Measurements from ENCODE around the gene HLA-DQA1.
"Not testable (repeated sequence)": the region's sequence is repeated elsewhere in the genome, so short reads cannot be mapped to it uniquely, and the experiment has no call there.

Gene HLA-DQA1

DNA sequence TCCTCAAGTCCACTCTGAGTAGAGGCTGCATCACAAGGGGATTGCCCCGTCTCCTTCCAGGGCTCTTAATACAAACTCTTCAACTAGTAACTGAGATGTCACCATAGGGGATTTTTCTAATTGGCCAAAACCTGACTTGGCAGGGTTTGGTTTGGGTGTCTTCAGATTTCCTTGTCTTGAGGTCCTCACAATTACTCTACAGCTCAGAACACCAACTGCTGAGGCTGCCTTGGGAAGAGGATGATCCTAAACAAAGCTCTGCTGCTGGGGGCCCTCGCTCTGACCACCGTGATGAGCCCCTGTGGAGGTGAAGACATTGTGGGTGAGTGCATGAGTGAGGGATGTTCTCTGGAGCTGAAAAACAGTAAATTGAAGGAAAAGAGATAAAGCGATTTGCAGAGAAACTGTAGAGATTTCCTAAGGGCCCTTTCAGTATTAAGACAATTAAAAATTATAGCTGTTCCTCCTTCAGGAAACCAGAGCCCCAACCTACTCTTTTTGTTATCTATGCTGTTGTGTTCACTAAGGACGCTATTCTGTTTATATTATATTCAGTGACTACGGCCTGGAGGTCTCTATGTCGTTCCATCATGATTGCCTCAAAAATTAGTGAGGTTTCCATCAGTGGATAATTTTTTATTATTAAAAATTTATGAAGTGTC is at the start of gene HLA-DQA1:
TSS of gene HLA-DQA1 (plus strand) at position 188 of the 662 bp plus-strand sequence. CDS start at position 241, 53 bp downstream.
- in situ Hi-C loops (cut with HindIII; ENCODE audit: low sequenced_read_pairs): no loop called here

DNA sequence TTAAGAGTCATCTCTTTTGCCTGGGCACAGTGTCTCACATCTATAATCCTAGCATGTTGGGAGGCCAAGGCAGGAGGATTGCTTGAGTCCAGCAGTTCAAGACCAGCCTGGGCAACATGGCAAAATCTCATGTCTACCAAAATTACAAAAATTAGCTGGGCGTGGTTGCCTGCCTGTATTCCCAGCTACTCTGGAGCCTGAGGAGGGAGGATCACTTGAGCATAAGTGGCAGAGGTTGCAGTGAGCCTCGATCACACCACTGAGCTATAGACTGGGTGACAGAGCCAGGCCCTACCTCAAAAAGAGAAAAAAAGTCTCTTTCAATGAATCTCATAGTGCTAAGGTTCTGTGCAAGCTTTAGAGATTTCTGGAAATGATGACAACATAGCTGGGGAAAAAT is 49.0 kb upstream of the HLA-DQA1 start:
- in situ Hi-C loops (cut with HindIII; ENCODE audit: low sequenced_read_pairs): no loop called here

DNA sequence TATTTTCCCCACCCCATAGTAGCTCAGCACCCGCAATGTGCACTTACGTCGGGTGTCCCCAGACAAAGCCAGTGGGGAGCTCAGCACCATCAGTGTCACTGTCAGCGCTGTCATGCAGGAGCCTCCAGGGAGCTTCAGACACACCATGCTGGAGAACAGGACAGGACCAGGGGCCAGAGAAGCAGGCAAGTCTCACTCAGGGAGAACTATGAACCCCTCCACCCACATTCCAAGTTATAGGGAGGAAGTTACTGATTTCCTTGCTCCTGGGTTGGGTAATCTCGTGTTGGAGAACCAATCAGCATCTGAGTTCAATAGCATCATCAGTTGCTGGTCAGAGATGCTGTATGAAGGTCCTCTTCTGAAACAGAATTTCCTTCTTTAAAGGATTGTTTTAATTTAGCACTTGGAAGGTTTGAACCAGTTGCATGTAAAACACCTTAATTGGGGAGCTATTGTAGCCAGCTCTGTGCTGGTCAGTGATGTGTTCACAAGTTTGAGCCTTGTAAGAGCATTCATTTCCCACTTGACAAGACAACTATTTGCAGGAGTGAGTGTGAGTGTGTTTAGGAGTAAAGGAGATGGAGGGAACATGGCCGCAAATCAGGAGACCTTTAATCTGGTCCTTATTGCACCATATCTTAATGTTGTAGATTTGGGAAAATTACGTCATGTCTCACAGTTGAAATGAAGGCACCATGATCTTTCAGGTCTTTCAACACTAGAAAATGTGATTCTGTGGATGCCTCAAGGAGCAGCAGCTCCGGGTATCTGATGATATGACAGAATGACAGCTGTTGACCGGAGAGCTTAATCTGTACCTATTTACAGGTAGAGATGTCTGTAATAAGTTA is 47.4 kb upstream of the HLA-DQA1 start, which contains the start of gene HLA-DRB1:
TSS of gene HLA-DRB1 (minus strand) at position 253 of the 854 bp plus-strand sequence. CDS start at position 147, 106 bp downstream.
- in situ Hi-C loops (cut with HindIII; ENCODE audit: low sequenced_read_pairs): no loop called here

DNA sequence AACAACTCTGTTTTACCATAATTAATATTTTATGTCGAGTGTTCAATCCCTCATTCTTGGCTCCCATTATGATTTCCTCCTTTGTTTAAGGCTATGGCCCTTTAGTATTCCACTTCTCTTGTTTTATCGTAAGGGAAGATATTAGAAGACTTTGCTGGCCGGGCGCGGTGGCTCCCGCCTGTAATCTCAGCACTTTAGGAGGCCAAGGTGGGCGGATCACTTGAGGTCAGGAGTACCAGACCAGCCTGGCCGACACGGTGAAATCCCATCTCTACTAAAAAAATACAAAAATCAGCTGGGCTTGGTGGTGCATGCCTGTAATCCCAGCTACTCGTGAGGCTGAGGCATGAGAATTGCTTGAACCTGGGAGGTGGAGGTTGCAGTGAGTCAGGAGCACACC is 46.5 kb upstream of the HLA-DQA1 start:
- in situ Hi-C loops (cut with HindIII; ENCODE audit: low sequenced_read_pairs): not testable (repeated sequence)

DNA sequence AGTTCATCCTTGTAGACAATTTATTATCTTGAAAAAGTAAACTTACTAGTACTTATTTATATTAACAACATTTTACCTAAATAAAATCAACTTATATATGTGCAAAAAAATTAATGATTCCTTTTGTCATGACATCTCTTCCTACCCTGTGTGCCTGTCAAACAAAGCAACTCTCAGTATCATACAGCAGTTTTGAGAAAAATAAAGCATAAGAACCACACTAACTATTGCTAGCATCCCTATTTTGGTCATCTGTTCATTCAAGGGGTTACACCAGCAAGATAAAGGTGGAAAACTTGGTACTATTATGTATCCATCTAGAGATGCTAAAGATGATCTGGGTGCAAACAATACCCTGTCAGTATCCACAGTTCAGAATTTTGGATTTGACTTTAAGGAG is 40.2 kb upstream of the HLA-DQA1 start:
- in situ Hi-C loops (cut with HindIII; ENCODE audit: low sequenced_read_pairs): no loop called here

DNA sequence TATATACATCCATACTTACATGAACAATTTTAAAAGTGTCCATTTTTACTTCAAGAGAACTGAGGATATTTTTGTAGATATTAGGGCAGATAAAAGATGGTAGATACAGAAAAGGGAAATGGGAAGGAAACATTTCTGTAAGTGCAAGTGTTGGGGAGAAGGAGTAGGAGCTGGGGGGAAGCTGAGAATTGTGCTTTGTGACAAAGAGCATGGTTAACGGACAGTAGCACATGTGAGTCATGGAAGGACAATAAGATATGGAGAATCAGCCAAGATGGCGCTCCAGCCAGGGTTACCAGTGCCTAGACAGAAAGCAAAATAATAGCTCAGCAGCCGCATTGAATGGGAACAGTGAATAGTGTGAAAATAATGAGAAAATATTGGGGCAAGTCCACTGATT is 34.8 kb upstream of the HLA-DQA1 start:
- in situ Hi-C loops (cut with HindIII; ENCODE audit: low sequenced_read_pairs): no loop called here

DNA sequence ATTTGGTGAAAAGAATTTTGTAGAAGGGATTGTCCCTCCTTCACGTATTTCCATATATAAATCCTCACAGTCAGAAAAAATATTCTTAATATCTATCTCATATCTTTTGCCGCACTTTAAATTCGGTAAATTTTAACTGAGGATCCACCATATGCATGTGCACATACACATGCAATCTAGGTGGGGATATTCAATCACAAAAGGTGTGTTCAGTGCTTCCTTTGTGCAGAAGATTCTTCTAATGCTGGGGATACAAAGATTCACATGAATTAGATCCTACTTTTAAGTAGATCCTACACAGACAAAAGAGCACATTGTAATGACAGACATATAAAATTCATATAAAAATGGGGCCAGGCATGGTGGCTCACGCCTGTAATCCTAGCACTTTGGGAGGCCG is 34.0 kb upstream of the HLA-DQA1 start:
- in situ Hi-C loops (cut with HindIII; ENCODE audit: low sequenced_read_pairs): no loop called here

DNA sequence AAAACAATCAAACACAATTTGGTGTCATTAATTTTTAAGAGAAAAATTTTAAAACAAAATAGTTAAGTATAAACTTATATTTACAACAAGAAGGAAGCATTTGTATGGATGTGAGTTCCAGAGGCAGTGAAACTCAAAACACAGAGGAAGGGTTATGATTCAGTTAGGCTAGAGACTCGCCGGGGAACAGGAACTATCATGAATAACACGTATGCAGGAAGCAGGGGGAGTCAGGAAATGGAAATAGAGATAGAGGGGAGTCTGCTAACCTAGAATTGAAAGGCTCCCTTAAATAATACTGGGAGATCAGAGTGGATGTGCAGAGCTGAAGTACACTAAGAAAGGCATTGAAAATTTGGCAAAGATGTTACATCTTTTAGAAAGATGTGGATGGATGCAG is 33.3 kb upstream of the HLA-DQA1 start:
- in situ Hi-C loops (cut with HindIII; ENCODE audit: low sequenced_read_pairs): no loop called here

DNA sequence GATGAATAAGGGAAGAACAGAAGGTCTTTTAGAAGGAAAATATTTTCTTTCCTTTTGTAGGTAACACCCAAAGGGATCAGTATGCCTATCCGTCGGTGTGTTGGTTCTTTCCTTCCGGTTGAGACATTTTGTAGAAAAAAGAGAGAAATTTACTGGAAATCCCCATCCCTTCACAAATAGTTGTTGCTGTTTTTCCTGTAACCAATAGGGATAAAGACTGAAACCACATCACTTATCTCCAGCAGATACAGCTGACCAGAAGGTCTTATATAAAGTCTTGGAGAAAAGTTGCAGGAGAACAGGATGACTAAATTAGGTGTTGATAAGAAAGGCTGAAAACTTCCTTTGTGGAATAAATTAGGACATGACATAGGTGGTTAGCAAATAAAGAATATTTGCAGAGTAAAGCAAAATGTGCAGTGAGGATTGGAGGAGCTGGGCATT is 32.8 kb upstream of the HLA-DQA1 start:
- in situ Hi-C loops (cut with HindIII; ENCODE audit: low sequenced_read_pairs): no loop called here

DNA sequence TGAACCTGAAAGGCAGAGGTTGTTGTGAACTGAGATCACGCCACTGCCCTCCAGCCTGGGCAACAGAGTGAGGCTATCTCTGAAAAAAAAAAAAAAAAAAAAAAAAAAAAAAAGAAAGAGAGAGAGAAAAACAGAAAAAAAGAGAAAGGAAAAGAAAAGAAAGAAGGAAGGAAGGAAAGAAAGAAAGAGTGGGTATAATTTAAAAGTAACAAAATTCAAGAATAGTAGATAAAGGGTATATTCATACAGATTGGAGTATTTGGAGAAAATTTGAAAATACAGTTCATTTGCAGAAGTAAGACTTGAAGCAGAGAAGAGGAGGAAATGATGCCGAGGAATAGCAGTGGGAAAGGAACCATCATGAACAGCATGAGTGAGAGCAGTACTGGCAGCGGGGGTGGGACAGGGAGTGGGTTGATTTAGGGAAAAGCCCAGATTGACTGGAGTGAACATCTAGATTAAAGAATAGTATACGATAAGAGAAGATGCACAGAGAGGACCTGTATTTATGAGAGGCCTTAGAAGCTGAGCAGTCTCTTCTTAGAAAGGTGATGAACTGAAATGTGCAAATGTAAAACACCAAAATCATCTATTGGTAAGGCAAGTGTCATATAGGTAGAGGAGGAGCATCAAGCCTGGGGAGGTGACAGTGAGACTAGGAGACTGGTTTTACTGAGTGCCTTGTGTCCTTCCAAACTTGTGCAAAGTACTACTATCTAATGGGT is 29.8 kb upstream of the HLA-DQA1 start:
- in situ Hi-C loops (cut with HindIII; ENCODE audit: low sequenced_read_pairs): no loop called here

DNA sequence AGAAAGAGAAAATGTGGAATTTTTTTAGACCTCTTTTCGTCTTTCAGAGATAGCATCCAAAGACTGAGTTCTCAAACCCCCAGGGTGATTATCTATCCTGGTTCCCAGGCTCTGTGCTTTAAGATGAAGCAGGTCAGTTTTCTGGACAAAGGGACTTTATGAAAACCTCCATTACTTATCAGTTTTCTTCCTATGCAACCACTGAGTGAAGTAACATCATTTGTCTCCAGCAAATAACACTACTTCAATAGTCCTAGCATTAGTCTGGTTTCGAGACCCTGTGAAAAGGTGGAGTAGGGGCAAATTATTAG is 29.3 kb upstream of the HLA-DQA1 start:
- in situ Hi-C loops (cut with HindIII; ENCODE audit: low sequenced_read_pairs): no loop called here

DNA sequence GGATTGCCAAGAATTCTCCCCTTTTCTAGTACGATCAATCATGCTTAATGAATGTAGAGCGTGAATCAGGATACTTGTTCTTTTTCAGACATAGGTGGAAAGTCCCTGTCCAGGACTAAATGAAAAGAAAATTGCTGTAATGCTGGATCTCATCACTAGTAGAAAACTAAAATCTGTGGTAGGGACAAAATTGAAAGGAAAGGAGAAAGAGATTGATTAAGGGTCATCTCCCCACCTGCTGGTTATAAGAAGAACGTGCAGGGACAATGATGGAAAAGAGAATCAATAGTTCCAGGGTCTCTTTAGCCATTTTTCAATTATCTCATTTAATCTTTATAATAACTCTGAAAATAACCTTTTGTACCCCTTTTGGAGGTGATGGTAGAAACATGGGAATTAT is 28.8 kb upstream of the HLA-DQA1 start:
- in situ Hi-C loops (cut with HindIII; ENCODE audit: low sequenced_read_pairs): no loop called here

DNA sequence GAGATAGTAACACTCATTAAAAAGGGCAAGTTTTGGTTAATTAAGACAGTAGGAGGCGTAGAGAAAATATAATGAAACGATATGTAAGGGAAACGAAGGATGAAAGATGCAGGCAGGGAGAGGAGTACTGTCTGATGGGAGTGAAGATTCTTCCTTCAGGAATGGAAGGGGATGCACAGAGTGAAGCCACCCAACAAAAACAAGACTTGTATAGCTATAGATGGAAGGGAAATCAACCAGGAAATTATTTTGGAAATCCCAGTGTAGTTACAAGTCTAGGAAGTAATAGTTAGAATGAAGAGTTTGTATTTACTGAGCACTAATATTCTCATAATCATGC is 27.8 kb upstream of the HLA-DQA1 start:
- in situ Hi-C loops (cut with HindIII; ENCODE audit: low sequenced_read_pairs): no loop called here

DNA sequence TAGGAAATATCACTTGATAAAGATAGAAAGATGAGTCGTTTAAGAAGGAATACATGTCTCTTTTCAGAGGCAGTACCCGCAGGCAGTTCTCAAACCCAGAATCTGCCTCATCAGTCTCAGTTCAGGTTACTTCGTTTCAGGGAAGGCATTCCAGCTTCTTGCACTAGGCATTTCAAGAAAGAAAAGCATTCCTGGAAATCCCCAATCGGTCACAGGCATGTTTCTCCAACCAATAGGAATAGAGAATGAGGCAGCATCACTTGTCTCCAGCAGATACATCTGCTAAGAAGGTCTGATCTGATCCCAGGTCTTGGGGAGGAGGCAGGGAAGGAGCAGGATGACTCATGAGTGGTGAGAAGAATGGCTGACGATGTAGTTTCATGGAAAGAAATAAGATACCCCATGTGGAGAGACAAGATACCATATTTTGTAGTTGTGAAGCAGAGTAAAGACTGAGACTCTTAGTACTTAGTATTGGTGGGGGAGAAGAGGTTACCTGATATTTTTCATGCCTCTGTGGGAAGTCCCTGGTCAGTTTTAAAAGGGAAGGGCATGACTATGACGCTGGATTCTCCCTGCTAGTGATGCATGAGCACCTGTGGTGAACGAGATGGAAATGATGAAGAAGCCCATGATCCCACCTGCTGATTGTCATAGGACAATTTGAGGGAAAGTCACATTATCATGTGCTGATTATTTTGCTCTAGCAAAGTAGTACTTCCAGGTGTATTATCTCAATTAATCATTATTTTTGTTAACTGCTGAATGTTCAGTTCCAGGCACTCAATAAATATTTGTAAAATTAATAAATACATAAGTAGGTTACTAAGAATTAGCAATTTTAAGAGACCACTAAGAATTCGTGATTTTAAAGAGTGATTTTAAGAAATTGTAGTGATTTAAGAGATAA is 27.2 kb upstream of the HLA-DQA1 start:
- in situ Hi-C loops (cut with HindIII; ENCODE audit: low sequenced_read_pairs): no loop called here

DNA sequence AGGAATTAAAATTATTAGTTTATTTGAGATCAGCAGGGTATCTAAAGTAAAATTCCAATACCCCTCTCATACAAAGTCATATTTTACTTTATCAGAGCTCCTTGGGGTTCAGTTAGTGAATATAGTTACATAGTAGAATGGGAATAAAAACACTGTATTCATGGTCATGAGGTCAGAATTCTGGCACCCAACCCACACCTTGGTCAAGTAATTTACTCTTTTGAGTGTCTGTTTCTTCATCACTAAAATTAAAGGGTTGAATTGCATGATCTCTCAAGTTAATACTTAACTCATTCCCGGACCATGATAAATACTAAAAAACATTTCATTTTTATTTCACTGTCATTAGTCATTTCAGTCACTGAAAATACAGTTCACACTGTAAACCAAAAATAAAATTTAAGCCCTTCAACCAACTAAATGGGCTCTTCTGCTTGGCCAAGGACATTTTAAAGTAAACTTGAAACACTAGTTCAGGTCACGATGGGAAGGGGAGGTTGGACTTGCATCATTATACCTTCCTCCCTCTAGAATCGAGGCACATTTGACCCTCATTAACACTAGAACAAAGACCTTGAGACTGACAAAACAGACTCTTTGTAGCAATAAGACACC is 26.4 kb upstream of the HLA-DQA1 start:
- in situ Hi-C loops (cut with HindIII; ENCODE audit: low sequenced_read_pairs): no loop called here

DNA sequence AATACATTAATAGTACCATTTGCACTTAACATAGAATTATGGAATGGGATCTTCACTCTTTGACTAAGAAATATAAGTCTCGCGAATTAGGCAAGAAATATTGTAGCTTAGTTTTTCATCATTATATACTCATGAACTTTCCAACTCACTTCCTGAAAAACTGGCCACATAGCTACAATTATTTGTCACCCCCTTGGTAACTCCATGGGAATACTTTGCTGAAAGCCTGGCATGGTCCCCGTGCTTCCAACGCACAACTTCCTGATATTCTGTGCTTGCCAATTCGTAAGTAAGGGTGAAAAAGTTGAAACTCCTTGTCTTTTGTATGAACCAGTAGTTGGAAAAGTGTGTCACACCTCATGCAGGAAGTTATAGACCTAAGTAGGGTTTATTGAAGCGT is 23.7 kb upstream of the HLA-DQA1 start:
- in situ Hi-C loops (cut with HindIII; ENCODE audit: low sequenced_read_pairs): no loop called here

DNA sequence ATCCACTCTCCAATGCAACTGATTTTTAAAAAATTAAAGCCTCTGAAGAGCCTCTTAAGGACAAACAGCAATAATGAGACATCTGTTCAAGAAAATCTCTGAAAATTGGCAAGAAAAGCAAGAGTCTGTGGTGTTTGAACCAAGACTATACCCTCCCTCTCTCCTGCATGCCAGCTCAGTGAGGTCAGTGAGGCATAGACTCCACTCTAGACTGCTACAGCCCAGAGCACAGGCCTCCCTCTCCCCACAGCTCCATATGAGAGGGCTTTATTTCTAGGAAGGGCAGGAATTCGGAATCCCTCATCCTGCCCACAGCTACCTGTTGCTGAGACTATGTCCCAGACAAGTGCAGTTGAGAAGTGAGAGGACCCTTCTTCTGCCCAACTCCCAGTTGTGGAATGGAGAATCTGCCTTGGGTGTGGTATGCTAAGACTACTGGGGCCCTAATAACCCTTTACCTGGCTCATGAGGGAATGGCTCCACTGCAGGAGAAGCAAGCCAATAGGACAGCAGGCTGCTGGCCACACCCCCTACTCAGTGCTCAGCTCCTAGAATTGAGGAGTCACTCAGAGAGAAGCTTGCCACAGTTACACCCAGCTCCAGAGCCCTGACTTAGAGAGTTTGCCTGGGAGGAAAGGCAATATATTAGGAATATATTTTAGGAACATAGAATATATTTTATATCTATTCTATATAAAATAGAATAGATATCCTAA is 22.7 kb upstream of the HLA-DQA1 start:
- in situ Hi-C loops (cut with HindIII; ENCODE audit: low sequenced_read_pairs): no loop called here

DNA sequence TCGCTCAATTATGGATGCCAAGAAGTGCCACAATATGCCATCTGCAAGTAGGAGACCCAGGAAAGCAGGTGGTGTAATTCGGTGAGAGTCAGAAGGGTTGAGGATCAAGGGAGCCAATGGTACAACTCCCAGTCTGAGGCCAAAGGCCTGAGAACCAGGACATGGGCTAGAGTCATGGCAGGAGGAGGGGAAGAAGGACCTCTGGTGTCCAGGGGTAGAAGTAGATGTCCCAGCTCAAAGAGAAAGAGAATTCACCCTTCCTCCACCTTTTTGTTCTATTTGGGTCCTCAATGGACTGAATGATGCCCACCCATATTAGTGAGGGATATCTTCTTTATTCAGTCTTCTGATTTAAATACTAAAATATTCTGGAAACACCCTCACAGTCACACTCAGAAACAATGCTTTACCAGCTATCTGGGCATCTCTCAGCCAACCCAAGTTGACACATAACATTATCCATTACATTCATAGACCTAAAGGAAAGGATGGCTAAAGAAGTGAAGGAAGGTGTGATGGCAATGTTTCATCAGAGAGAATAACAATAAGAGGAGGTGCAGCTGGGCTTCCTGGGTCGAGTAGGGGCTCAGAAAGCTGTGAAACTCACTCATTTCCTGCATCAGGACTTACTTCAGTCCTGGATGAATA is 21.2 kb upstream of the HLA-DQA1 start:
- in situ Hi-C loops (cut with HindIII; ENCODE audit: low sequenced_read_pairs): no loop called here

DNA sequence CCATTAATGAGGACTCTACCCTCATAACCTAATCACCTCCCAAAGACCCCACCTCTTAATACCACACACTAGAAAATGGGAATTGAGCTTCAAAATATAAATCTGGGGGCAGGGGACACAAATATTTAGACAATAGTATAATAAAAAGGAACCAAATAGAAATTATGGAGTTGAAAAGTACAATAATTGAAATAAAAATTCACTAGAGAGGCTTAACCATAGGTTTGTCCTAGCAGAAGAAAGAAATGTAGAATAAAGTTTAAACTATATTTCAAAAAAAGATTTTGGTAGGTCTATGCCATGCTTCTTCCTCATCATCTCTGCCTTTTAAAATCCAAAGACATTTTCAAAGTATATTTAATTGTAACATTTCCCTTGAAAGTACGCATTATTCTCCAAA is 19.5 kb upstream of the HLA-DQA1 start:
- in situ Hi-C loops (cut with HindIII; ENCODE audit: low sequenced_read_pairs): no loop called here
